Central memory CD8-positive, alpha-beta T cell (primary cell): ENCODE measurements around the gene RBM47.

ENCODE experiments used
- ATAC-seq: fragments of 150-1000 bp; cut with Tn5 transposase; replicated peaks from 2 replicates; pipeline ENCODE4 v1.10.0; 2022; ENCODE audit warnings: mild to moderate bottlenecking, moderate FRiP score, moderate number of reproducible peaks; ENCODE audit not compliant: poor library complexity, severe bottlenecking; ENCODE audit errors: extremely low read depth
- DNase-seq, 2 donors: peaks; one replicate each; pipeline ENCODE4 v3.0.0; 2021; ENCODE audit warnings: low spot score in 2 of 2
- H3K27ac Mint-ChIP-seq: one replicate; pipeline ENCODE4 v1.8.0; 2022; ENCODE audit warnings: low read depth, mild to moderate bottlenecking, moderate library complexity, mixed read lengths
- H3K27me3 Mint-ChIP-seq: one replicate; pipeline ENCODE4 v1.8.0; 2022; ENCODE audit warnings: mixed read lengths
- H3K36me3 Mint-ChIP-seq: one replicate; pipeline ENCODE4 v1.8.0; 2022; ENCODE audit warnings: mild to moderate bottlenecking, moderate library complexity, mixed read lengths; ENCODE audit not compliant: insufficient read depth
- H3K4me1 Mint-ChIP-seq: one replicate; pipeline ENCODE4 v1.8.0; 2022; ENCODE audit warnings: mixed read lengths
- H3K4me3 Mint-ChIP-seq: one replicate; pipeline ENCODE4 v1.8.0; 2022; ENCODE audit warnings: mild to moderate bottlenecking, moderate library complexity, mixed read lengths
- H3K9me3 Mint-ChIP-seq: one replicate; pipeline ENCODE4 v1.8.0; 2022; ENCODE audit warnings: mixed read lengths

RBM47 gene

DNA sequence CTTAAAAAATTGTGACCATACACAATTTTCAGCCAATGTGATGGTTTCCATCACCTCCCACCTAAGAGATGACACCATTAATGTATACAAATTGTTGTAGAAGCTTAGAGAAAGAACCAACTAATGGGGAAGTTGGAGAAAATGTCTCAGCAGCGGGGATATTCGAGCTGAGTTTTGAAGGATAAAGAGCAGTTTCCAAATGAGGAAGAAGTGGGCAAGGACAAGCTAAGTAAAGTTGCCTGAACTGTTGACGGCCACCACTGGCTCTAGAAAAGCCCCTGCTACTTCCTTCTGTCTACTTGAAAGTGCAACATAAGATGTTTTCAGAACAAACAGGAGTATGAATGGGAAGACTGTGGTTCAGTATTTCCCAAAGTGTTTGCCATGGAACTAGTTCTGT lies 202.5 kb downstream of the RBM47 start:
- DNase-seq = no peak
- H3K27me3 Mint-ChIP-seq = peaks cover 19% of the 10 kb centered on the region
- no peak for ATAC-seq
- no peaks in the 10 kb centered on the region for H3K9me3 Mint-ChIP-seq
- H3K4me3 Mint-ChIP-seq = no peak overlapping the region
- no peaks in the 10 kb centered on the region for H3K4me1 Mint-ChIP-seq
- no peaks in the 10 kb centered on the region for H3K36me3 Mint-ChIP-seq
- H3K27ac Mint-ChIP-seq = no peak overlapping the region

DNA sequence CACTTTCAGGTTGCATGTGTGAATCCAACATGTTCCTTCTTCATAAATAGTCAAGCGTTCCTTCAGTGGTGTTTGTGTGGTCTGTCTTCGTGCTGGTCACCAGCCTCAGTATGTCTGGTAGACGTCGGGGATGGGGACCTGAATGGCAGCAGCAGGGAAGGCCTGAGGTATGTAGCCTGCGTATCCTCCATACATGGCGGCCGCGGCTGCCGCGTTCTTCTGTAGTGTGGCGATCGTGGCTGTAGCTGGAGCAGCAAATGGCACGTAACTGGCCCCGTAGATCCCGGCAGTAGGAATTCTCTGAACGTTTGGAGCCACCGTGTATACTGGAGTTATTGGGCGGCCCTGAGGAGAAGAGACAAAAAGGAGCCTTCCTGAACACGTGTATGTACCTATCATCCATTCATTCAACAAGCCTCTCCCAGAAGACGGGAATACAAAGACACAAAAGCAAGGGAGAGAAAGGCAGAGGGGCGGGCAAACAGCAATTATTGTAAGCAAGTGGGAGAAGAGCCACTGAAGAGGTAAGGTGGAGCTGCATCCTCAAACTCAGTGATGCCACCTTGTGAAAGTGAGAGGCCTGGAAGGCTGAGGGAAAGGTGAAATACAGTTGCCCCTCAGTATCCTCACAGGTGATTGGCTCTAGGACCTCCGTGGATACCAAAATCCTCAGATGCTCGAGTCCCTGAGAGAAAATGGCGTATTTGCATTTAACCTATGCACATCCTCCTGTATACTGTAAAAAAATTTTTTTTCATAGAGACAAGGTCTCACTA lies 203.7 kb downstream of the RBM47 start:
- Mint-ChIP-seq H3K4me1 (no peaks in the 10 kb centered on the region), H3K27me3 (peaks cover 19% of the 10 kb centered on the region), H3K27ac (no peak overlapping the region), H3K9me3 (no peaks in the 10 kb centered on the region), H3K36me3 (no peaks in the 10 kb centered on the region), H3K4me3 (no peak overlapping the region)
- no peak for DNase-seq
- no peak for ATAC-seq

DNA sequence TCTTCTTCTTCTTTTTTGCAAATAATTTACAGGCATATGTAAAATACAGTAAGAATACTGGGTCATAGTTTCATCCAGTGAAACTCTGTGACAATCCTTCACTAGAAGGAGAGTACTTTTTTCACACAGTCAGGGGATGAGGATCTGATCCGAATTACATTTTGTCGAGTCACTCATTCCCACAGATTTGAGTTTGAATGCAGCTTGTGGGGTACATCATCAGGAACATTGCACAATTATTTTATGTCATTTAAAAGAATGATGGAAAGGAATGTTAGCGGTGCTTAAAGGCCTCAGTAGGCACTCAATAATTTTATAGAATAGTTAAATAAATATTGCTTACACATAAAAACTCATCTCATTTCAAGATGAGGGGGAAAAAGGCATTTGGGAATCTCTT lies 205.9 kb downstream of the RBM47 start:
- ATAC-seq (no peak), DNase-seq (no peak)
- H3K27ac Mint-ChIP-seq = no peak overlapping the region
- no peak overlapping the region for H3K4me3 Mint-ChIP-seq
- no peaks in the 10 kb centered on the region for H3K36me3 Mint-ChIP-seq
- no peaks in the 10 kb centered on the region for H3K9me3 Mint-ChIP-seq
- H3K4me1 Mint-ChIP-seq = no peaks in the 10 kb centered on the region
- peaks cover 19% of the 10 kb centered on the region for H3K27me3 Mint-ChIP-seq

DNA sequence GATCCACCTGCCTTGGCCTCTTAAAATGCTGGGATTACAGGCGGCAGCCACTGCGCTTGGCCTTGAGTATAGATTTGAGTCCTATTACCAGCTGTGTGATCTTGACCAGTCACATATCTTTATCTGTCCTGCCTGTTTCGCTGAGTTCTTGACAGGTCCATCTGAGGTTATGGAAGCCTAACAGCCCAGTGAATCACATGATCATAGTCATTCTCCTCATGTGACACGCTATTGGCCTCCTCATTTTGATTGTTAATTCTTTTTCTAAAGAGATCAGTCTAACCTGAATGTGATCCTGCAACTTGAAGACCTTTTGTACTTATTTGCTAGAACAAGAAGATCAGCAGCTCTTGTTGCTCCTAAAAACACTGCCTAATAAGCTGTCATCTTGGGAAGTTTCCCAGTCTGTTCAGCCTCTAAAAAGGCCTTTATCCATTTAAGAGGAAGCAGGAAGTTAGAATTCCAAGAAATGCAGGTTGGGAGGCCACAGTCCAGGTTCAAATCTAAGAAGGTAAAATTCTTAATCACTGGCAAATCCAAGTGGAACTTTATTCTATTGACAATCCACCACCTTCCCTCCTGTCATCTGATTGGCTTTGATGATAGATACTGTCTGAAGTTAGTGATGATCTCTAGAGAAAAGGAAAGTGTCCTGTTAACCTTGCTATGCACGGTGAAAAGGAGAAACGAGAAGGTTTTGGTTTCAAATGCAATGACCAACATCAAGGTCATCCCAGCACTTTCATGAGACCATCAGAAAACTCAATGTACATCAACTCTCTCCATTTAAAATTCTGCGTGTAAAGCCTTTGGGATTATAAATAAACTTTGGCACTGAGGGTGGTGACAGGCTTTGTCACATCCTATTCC lies 207.6 kb downstream of the RBM47 start:
- H3K9me3 Mint-ChIP-seq = no peaks in the 10 kb centered on the region
- H3K4me3 Mint-ChIP-seq = no peak overlapping the region
- H3K27me3 Mint-ChIP-seq = peaks cover 19% of the 10 kb centered on the region
- ATAC-seq (no peak), DNase-seq (no peak)
- no peak overlapping the region for H3K27ac Mint-ChIP-seq
- no peaks in the 10 kb centered on the region for H3K36me3 Mint-ChIP-seq
- H3K4me1 Mint-ChIP-seq = no peaks in the 10 kb centered on the region

DNA sequence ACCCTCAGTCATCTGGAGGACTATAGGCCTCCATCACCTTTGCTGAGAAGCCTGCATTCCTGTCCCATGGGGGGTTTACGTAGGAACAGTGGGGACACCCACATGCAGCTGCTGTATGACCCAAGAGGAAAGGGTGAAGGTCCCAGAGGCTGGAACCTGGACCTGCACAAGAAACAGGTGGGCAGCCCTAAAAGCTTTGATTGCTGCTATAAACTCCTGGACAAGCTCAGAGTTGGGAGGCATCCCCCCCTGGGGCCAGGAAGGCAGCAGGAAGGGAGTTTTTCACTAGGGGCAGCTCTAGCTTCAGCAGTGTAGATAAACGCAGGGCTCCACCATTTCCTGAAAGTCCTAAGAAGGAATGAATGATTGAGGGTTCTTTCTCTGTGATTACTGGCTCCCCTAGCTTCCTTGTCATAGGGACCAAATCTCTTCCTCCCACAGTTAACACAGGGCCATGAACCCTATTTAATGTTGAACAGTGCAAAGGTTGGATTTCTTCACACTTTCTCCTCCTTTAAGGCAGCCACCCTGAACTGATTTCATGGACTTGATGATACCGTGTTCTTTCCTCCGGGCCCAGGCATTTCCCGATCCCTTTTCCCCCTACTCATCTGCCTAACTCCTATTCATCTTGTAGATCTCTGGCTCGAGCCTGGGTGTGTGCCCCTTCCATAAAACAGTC lies 210.3 kb downstream of the RBM47 start:
- H3K9me3 Mint-ChIP-seq = no peaks in the 10 kb centered on the region
- H3K4me3 Mint-ChIP-seq = no peak overlapping the region
- DNase-seq = no peak
- no peak for ATAC-seq
- no peaks in the 10 kb centered on the region for H3K36me3 Mint-ChIP-seq
- H3K27ac Mint-ChIP-seq = no peak overlapping the region
- peaks cover 15% of the 10 kb centered on the region for H3K27me3 Mint-ChIP-seq
- H3K4me1 Mint-ChIP-seq = no peaks in the 10 kb centered on the region

DNA sequence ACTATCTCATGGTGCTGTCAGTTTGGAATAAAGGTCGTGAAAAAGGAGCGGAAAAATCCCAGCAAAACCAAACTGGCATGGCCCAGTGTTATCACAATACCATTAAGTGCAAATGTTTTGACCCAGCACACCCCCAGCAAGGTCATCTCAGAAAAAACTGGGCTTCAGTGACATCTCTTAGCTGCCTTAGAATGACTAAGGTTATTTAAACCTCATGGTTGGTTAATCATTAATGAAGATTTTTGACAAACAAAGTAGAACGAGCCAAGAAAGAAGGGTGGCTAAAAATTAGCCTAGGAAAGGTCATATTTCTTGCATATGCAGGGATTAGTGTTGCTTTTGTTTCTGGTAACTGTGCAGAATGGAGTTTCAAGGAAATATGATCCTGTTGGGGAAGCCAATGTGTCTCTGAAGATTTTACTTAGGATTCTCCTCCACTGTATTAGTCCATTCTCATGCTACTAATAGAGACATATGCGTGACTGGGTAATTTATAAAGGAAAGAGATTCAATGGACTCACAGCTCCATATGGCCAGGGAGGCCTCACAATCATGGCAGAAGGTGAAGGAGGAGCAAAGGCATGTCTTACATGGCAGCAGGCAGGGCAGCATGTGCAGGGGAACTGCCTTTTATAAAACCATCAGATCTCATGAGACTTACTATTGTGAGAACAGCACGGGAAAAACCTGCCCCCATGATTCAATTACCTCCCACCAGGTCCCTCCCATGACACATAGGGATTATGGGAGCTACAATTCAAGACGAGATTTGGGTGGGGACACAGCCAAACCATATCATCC lies 211.0 kb downstream of the RBM47 start:
- DNase-seq = no peak
- no peaks in the 10 kb centered on the region for H3K9me3 Mint-ChIP-seq
- no peaks in the 10 kb centered on the region for H3K36me3 Mint-ChIP-seq
- peaks cover 18% of the 10 kb centered on the region for H3K27me3 Mint-ChIP-seq
- H3K4me3 Mint-ChIP-seq = no peak overlapping the region
- no peak overlapping the region for H3K27ac Mint-ChIP-seq
- H3K4me1 Mint-ChIP-seq = no peaks in the 10 kb centered on the region
- ATAC-seq = no peak

DNA sequence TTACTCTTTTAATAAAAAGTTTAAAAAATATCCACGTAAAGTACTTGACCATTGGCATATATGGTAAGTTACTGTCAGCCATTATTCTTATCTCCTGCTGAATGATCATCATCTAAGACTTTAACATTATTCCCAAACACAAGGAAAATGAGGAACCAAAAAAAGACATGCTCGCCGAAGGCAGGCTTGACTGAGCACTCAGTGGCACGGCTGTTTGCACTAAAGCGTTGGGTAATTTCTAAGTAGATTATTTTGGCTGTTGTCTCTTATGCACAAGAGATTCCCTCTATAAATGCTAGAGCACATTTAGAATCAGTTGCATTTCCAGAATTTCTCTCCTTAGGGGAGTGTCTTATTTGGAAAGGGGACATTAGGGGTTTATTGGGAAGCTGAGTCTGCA lies 211.7 kb downstream of the RBM47 start:
- peaks cover 13% of the 10 kb centered on the region for H3K27me3 Mint-ChIP-seq
- H3K9me3 Mint-ChIP-seq = no peaks in the 10 kb centered on the region
- H3K4me3 Mint-ChIP-seq = no peak overlapping the region
- ATAC-seq = no peak
- no peaks in the 10 kb centered on the region for H3K4me1 Mint-ChIP-seq
- DNase-seq = no peak
- H3K36me3 Mint-ChIP-seq = no peaks in the 10 kb centered on the region
- H3K27ac Mint-ChIP-seq = no peak overlapping the region

DNA sequence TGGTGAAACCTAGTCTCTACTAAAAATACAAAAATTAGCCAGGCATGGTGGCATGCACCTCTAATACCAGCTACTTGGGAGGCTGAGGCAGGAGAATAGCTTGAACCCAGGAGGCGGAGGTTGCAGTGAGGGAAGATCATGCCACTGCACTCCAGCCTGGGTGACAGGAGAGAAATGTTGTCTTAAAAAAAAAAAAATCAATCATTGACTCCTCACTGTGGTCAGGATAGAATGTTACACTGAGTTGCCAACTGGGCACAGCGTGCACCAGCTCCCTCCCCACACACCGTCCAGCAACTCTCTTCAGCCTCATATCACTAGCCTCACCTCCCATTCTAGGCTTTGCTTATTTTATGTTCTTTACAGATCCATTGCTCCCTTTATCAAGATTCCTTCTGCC lies 215.0 kb downstream of the RBM47 start:
- ATAC-seq = no peak
- no peaks in the 10 kb centered on the region for H3K9me3 Mint-ChIP-seq
- H3K4me1 Mint-ChIP-seq = no peaks in the 10 kb centered on the region
- peaks cover 25% of the 10 kb centered on the region for H3K27me3 Mint-ChIP-seq
- no peaks in the 10 kb centered on the region for H3K36me3 Mint-ChIP-seq
- H3K4me3 Mint-ChIP-seq = no peak overlapping the region
- DNase-seq = no peak
- no peak overlapping the region for H3K27ac Mint-ChIP-seq

DNA sequence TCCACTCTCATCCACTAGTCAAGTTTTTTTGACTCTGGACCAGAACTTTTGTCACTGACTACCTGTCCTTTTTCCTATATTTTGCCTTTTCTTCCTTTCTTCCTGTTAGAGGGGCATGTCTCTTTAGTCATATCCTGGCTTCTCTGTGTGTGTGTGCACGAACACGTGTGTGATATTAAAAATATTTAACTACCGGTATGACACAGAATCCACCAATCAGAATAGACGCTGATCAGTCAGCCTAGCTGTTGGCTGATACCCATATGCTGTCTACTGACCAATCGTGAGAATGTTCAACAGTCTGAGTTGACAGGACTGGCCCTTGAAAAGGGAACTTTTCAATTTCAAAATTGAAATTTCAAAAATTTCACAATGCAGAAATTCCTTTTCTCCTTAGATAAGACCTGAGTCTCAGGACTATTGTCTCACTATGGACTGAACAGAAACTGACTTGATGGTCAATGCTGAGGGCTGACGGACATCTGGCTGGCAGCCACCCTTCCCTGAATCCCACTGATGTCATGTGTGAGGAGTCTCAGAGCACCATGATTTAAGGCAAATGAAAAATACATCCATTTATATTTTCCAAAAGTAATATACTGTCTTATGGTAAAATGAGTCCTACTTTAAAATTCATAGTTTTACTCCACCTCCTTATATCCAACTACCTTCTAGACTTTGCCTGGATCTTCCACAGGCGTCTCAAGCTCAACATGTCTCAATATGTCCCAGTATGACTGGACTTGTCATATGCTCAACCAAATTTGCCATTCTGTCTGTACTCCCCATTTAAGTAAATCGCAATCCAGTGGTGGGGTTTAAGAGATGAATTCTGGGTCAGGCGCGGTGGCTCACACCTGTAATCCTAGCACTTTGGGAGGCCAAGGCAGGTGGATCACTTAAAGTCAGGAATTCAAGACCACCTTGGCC lies 216.5 kb downstream of the RBM47 start:
- H3K4me3 Mint-ChIP-seq = no peak overlapping the region
- H3K27ac Mint-ChIP-seq = no peak overlapping the region
- H3K36me3 Mint-ChIP-seq = no peaks in the 10 kb centered on the region
- no peaks in the 10 kb centered on the region for H3K4me1 Mint-ChIP-seq
- H3K27me3 Mint-ChIP-seq = peaks cover 25% of the 10 kb centered on the region
- no peaks in the 10 kb centered on the region for H3K9me3 Mint-ChIP-seq
- ATAC-seq (no peak), DNase-seq (no peak)

DNA sequence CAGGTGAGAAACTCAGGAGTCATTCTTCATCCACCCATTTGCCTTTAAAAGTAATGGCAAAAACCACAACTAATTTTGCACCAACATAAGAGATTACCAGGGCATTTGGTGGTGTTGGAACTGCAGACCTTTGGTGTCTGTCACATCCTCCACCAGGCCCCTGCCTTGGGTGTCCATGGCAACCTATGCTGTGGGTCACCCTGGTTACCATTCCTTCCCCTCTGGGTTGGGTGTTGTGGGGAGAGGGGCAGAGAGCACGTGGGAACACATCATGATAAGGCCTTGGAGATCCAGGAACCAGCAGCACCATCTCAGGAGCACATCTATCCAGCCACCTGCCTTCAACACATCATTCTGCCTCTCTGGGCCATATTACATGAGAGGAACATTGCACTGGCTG lies 217.3 kb downstream of the RBM47 start:
- Mint-ChIP-seq H3K4me1 (no peaks in the 10 kb centered on the region), H3K36me3 (no peaks in the 10 kb centered on the region), H3K4me3 (no peak overlapping the region), H3K27me3 (peaks cover 27% of the 10 kb centered on the region), H3K9me3 (peaks cover 6% of the 10 kb centered on the region), H3K27ac (no peak overlapping the region)
- no peak for DNase-seq
- ATAC-seq = no peak

DNA sequence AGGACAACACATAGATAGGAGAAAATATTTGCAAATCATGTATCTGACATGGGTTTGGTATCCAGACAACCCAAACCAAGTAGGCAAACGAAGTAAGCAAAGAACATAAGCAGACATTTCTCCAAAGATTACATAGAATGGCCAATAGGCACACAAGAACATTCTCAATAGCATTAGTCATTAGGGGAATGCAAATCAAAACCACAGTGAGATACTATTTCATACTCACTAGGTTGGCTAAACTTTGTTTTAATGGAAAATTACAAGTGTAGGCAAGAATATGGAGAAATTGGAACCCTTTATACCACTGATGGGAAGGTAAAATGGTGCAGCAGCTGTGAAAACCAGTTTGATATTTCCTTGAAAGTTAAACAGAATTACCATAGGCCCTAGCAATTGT lies 219.8 kb downstream of the RBM47 start:
- Mint-ChIP-seq H3K9me3 (peaks cover 10% of the 10 kb centered on the region), H3K4me1 (no peaks in the 10 kb centered on the region), H3K27me3 (peaks cover 47% of the 10 kb centered on the region), H3K36me3 (no peaks in the 10 kb centered on the region), H3K27ac (no peak overlapping the region), H3K4me3 (no peak overlapping the region)
- DNase-seq (no peak), ATAC-seq (no peak)
